Mesenteric fat pad (tissue), 1 donor: Measurements from ENCODE around the gene DGCR6L. TPM values are rescaled to one million over a fixed set of nuclear protein-coding genes. Genes with fewer than 3 reads are reported as not detected.
"Not testable (repeated sequence)": the region's sequence is repeated elsewhere in the genome, so short reads cannot be mapped to it uniquely, and the experiment has no call there.

Experiments used
- DNase-seq: peaks from one replicate; pipeline ENCODE4 v3.0.0-alpha.2; 2020; ENCODE audit warnings: low spot score
- long read RNA-seq: library from polyadenylated mRNA; unstranded; transcript quantifications from one replicate; pipeline ENCODE4 v2.0.0, GENCODE V29; 2020
- total RNA-seq: library from RNA; stranded (reverse); fragmentation: NEBNext Ultra II Directional; extraction: Animal tissue kit (Norgen Biotek cat#: 25700); gene quantifications from one replicate; pipeline ENCODE4 v1.2.1, GENCODE V29; 2021
- donor health status: DM: yes; HTN: yes; CAD: no.

The DGCR6L gene
- total RNA-seq: 25.7 TPM
- long read RNA-seq, transcript DGCR6L-201 (5 exons, 1,154 nt): major isoform, 97 of 110 reads
- long read RNA-seq, partial matches to known transcripts: 5 of 110 reads
- long read RNA-seq, other reads (novel, unspliced or antisense): 7 of 110 reads

DNA sequence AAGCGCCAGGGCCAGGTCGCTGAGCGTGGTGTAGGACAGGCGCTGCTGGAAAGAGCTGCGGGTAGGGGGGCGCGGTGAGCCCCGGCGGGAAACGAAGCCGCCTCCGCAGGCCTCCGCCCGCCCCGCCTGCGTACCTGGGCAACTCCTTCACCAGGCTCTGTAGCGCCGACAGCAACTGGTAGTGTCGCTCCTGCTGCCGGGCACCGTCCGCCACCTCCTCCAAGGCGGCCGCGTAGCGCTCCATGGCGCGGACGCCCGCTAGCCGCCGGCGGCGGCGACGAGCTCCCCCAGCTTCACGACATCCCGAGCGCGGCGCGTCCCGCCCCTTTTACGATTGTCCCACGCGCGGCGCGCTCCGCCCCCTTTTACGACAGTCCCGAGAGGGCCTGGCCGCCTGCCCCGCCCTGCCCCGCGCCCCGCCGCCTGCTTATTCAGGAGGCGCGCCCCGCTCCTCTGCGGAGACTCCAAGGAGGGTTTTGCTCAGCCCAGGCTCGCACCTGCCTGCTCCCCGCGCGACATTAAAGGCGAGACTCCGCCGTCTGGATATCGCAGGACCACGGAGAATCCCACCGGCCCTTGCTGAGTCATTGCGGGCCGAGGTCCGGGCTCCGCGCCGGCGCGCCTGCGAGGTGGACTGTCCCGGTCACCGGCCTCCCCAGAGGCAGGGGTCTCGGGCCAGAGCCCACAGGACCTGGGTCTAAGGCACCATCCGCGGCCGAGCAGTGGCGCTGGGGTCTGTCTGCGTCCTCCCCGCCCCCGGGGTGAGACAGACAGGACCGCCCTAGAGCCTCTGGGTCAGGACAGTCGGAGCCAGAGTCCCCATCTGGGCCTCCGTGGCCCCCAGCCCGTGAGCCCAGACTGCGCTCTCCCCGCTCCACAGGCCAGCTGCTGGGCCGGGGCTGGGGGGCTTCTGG, at the start of gene DGCR6L:
Gene DGCR6L (minus strand): TSS at position 316 of the 914 bp plus-strand sequence. CDS start 72 bp downstream, at position 244.
- peak; percentile 99 for DNase-seq

- peak; percentile 11 for DNase-seq
These were observed 49.0 kb upstream of the DGCR6L start for GRCh38 chr22:20368875-20369274.

DNA sequence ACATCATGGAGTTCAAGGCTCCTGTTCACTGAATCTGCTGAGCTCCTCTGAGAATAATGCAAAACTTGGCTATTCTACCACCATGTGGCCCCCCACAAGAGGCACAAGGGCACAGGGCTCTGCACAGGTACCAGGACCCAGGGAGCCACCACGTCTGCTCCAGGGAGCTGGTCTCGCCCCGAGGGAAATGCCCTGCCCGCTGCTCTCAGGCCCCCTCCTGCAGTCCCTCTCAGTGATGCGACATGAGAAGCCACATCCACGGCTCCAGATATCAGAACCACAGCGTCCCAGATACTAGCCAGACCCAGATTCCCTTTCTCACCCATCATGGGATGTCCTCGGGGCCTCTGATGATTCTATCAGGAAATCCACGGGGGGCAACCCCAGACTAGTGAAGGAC, 47.0 kb upstream of the DGCR6L start:
- DNase-seq: peak; percentile 43

GRCh38 chr22:20364335-20365260, 44.7 kb upstream of the DGCR6L start:
- not testable (repeated sequence) for DNase-seq

DNA sequence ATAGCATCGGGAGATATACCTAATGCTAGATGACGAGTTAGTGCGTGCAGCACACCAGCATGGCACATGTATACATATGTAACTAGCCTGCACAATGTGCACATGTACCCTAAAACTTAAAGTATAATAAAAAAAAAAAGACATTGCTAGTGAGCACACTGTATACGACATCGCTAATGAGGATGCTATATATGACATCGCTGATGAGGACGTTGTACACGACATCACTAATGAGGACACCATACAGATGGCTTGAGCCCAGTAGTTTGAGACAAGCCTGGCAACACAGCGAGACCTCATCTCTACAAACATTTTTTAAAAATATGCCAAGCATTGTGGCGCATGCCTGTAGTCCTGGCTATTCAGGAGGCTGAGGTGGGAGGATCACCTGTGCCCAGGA, 42.5 kb upstream of the DGCR6L start:
- not testable (repeated sequence) for DNase-seq

DNA sequence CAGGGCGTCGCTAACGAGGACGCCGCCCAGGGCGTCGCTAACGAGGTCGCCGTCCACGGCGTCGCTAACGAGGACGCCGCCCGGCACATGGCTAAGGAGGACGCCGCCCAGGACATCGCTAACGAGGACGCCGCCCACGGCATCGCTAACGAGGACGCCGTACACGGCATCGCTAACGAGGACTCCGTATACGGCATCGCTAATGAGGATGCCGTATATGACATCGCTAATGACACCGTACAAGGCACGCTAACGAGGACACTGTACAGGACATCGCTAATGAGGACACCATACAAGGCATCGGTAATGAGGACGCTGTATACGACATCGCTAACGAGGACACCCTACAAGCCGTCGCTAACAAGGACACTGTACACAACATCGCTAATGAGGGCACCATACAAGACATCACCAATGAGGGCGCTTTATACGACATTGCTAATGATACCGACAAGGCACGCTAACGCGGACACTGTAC, 41.9 kb upstream of the DGCR6L start:
- peak; percentile 20 for DNase-seq

DNA sequence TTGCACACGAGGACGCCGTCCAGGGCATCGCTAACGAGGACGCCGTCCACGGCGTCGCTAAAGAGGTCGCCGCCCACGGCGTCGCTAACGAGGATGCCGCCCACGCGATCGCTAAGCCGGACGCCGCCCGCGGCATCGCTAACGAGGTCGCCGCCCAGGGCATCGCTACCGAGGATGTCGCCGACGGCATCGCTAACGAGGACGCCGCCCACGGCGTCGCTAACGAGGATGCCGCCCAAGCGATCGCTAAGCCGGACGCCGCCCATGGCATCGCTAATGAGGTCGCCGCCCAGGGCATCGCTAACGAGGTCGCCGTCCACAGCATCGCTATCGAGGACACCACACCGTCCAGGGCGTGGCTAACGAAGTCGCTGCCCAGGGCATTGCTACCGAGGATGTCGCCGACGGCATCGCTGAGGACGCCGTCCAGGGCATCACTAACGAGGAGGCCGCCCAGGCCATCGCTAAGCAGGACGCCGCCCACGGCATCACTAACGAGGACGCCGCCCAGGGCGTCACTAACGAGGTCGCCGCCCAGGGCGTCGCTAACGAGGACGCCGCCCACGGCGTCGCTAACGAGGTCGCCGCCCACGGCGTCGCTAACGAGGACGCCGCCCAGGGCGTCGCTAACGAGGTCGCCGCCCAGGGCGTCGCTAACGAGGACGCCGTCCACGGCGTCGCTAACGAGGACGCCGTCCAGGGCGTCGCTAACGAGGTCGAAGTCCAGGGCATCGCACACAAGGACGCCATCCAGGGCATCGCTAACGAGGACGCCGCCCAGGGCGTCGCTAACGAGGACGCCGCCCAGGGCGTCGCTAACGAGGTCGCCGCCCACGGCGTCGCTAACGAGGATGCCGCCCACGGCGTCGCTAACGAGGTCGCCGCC, 41.2 kb upstream of the DGCR6L start:
- DNase-seq: peak; percentile 26

- DNase-seq: peak; percentile 37
These were observed 40.4 kb upstream of the DGCR6L start for GRCh38 chr22:20360261-20360660.

DNA sequence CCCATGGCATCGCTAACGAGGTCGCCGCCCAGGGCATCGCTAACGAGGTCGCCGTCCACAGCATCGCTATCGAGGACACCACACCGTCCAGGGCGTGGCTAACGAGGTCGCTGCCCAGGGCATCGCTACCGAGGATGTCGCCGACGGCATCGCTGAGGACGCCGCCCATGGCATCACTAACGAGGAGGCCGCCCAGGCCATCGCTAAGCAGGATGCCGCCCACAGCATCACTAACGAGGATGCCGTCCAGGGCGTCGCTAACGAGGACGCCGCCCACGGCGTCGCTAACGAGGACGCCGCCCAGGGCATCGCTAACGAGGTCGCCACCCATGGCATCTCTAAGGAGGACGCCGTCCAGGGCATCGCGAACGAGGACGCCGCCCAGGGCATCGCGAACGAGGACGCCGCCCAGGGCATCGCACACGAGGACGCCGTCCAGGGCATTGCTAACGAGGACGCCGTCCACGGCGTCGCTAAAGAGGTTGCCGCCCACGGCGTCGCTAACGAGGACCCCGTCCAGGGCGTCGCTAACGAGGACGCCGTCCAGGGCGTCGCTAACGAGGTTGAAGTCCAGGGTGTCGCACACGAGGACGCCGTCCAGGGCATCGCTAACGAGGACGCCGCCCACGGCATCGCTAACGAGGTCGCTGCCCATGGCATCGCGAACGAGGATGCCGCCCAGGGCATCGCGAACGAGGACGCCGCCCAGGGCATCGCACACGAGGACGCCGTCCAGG, 38.8 kb upstream of the DGCR6L start:
- DNase-seq: not testable (repeated sequence)

DNA sequence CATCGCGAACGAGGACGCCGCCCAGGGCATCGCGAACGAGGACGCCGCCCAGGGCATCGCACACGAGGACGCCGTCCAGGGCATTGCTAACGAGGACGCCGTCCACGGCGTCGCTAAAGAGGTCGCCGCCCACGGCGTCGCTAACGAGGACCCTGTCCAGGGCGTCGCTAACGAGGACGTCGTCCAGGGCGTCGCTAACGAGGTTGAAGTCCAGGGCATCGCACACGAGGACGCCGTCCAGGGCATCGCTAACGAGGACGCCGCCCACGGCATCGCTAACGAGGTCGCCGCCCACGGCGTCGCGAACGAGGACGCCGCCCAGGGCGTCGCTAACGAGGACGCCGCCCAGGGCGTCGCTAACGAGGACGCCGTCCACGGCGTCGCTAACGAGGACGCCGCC, 38.1 kb upstream of the DGCR6L start:
- not testable (repeated sequence) for DNase-seq

- peak; percentile 6 for DNase-seq
These were observed 37.0 kb upstream of the DGCR6L start for GRCh38 chr22:20356906-20357305.

GRCh38 chr22:20355939-20356636, 36.2 kb upstream of the DGCR6L start:
- DNase-seq: peak; percentile 74

DNA sequence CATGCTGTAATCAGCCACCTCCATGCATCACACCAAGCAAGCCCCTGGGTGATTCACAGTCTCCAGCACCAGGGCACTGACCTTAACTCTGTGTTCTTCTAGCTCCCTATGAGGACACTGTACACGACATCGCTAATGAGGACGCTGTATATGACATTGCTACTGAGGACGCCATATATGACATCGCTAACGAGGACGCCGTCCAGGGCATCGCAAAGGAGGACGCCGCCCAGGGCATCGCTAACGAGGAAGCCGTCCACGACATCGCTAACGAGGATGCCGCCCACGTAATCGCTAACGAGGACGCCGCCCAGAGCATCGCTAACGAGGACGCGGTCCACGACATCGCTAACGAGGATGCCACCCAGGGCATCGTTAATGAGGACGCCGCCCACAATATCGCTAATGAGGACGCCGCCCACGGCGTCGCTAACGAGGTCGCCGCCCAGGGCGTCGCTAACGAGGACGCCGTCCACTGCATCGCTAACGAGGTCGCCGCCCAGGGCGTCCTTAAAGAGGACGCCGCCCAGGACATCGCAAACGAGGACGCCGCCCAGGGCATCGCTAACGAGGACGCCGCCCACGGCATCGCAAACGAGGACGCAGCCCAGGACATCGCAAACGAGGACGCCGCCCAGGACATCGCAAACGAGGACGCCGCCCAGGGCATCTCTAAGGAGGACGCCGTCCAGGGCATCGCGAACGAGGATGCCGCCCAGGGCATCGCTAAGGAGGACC, 34.5 kb upstream of the DGCR6L start:
- peak; percentile 72 for DNase-seq

GRCh38 chr22:20352536-20352935, 32.7 kb upstream of the DGCR6L start:
- DNase-seq: peak; percentile 22

GRCh38 chr22:20346553-20346952, 26.7 kb upstream of the DGCR6L start:
- DNase-seq: peak; percentile 11

DNA sequence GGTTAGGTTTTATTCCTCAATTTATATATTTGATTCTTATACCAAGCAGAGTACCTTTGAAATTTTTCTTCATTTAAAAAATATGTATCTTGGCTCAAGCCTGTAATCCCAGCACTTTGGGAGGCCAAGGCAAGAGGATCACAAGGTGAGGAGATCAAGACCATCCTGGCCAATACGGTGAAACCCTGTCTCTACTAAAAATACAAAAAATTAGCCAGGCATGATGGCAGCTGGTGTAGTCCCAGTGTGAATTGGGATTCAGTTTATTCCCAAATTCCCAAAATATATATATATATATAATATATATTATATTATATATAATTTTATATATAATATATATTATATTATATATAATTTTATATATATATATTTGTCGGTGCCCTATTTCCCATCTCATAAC, 18.4 kb upstream of the DGCR6L start:
- not testable (repeated sequence) for DNase-seq

DNA sequence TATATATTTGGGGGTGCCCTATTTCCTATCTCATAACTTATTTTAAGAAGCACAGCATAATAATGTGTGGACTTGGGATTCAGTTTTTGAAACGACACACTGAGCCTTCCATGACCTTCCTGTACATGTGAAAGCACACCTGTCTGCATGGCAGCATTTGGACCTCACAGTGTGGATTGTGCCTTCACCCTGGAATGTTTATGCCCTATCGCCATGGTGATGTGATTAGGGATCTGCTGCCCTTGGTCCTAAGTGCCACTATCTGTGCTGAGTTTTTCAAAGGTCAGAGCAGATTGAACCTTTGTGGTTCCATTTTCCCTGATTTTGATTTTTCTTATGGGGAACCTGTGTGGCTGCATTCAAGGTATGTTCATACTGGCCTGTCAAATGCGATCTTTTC, 17.9 kb upstream of the DGCR6L start:
- not testable (repeated sequence) for DNase-seq

- not testable (repeated sequence) for DNase-seq
These were observed 16.7 kb upstream of the DGCR6L start for GRCh38 chr22:20336561-20336960.
